HG03045 (cell line): Measurements from ENCODE around the gene SEMA5A.

Experiments used
- ATAC-seq: cut with Tn5 transposase; IDR thresholded peaks from one replicate; pipeline ENCODE4 v1.9.1; 2021; ENCODE audit warnings: mild to moderate bottlenecking, moderate library complexity; ENCODE audit not compliant: unreplicated experiment

The SEMA5A gene

GRCh38 chr5:9342161-9342787, 203.6 kb downstream of the SEMA5A start:
- ATAC-seq = no peak

- no peak for ATAC-seq
Measured at GRCh38 chr5:9340085-9340484, 205.8 kb downstream of the SEMA5A start.

GRCh38 chr5:9339206-9339818, 206.6 kb downstream of the SEMA5A start:
- ATAC-seq = no peak

GRCh38 chr5:9338796-9339195, 207.1 kb downstream of the SEMA5A start:
- no peak for ATAC-seq

- no peak for ATAC-seq
Measured at GRCh38 chr5:9337928-9338595, 207.8 kb downstream of the SEMA5A start.

GRCh38 chr5:9335754-9336495, 209.9 kb downstream of the SEMA5A start:
- no peak for ATAC-seq

GRCh38 chr5:9335269-9335668, 210.6 kb downstream of the SEMA5A start:
- ATAC-seq = no peak

GRCh38 chr5:9332026-9332425, 213.8 kb downstream of the SEMA5A start:
- ATAC-seq = no peak

- no peak for ATAC-seq
Measured at GRCh38 chr5:9331372-9331771, 214.5 kb downstream of the SEMA5A start.

- no peak for ATAC-seq
Measured at GRCh38 chr5:9329125-9329524, 216.8 kb downstream of the SEMA5A start.

GRCh38 chr5:9325549-9325948, 220.3 kb downstream of the SEMA5A start:
- no peak for ATAC-seq

- no peak for ATAC-seq
Measured at GRCh38 chr5:9324348-9325077, 221.4 kb downstream of the SEMA5A start.

GRCh38 chr5:9320652-9321051, 225.2 kb downstream of the SEMA5A start:
- no peak for ATAC-seq

- no peak for ATAC-seq
Measured at GRCh38 chr5:9318031-9318430, 227.8 kb downstream of the SEMA5A start.

GRCh38 chr5:9316733-9317132, 229.1 kb downstream of the SEMA5A start:
- ATAC-seq = no peak

GRCh38 chr5:9316041-9316440, 229.8 kb downstream of the SEMA5A start:
- ATAC-seq = no peak

- no peak for ATAC-seq
Measured at GRCh38 chr5:9314558-9314957, 231.3 kb downstream of the SEMA5A start.

GRCh38 chr5:9313751-9314150, 232.1 kb downstream of the SEMA5A start:
- ATAC-seq = no peak

- no peak for ATAC-seq
Measured at GRCh38 chr5:9307150-9307549, 238.7 kb downstream of the SEMA5A start.

- no peak for ATAC-seq
Measured at GRCh38 chr5:9302218-9302617, 243.7 kb downstream of the SEMA5A start.

- ATAC-seq = no peak
Measured at GRCh38 chr5:9301200-9301599, 244.7 kb downstream of the SEMA5A start.
